GM19452 (cell line): ENCODE data around the gene WDR43.
"Not testable (repeated sequence)": the region's sequence is repeated elsewhere in the genome, so short reads cannot be mapped to it uniquely, and the experiment has no call there.

Experiments
- ATAC-seq: cut with Tn5 transposase; IDR thresholded peaks from one replicate; pipeline ENCODE4 v1.9.1; 2021; ENCODE audit not compliant: unreplicated experiment

Gene WDR43

DNA sequence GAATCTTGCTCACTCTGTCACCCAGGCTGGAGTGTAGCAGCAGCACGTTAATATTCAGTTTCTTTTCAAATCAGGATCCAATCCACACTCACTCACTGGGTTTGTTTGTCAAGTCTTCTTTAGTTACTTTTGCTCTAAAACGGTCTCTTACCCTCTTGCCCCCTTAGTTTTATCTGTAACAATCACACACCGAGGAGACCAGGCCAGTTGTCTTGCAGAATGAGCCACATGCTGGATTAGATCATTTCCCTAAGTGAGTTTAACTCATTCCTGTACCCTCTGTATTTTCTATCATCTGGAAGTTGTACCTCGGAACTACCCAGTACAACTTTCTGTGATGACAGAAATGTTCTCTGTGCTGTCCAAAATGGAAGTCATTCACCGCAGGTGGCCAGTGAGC lies 65.9 kb downstream of the WDR43 start:
- no peak for ATAC-seq

DNA sequence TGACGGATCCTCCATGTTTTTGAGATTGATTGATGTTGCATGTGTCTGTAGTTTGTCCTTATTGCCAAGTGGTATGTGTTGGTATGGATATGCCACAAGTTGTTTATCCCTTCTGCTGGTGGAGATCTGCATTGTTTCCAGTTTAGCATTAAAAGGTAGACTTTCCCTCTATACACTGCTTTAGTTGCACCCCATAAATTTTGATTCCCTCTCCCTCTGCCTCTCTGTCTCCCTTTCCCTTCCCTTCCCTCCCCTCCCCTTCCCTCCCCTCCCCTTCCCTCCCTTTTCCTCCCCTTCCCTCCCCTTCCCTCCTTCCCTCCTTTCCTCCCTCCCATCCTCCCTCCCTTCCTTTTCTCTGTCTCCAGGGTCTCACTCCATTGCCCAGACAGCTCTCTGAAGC lies 68.0 kb downstream of the WDR43 start:
- ATAC-seq: no peak

DNA sequence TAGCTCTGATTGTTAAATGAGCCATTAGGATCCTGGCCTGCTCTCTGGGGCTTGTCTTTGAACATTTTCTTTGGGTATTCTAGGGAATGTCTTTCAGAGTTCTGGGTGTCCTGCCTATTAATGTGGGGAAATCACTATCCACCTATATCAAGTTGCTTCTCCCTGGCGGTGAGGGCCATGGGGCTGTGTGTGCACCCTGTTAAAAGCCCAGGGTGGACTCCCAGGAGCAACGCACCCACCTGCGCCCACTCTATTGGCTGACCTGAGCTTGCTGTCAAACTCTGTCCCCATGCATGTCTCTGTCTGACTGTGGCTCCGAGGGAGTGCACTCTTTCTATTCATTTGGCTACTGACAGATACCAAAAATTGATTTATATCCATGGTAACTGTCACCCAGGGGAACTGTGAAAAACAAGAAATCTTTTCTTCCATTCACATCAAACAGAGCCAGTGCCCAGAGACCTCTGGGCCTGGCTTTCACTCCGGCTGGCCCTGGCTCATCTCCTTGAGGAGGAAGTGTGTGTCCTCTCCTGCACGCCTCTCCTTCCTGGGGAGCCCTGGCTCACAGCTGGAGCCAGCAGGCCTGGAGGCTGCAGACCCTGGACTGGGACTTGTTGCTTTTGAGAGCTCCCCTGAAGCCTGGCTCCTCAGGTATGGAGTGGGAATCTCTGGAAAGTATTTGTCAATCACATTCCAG lies 76.1 kb downstream of the WDR43 start:
- no peak for ATAC-seq

DNA sequence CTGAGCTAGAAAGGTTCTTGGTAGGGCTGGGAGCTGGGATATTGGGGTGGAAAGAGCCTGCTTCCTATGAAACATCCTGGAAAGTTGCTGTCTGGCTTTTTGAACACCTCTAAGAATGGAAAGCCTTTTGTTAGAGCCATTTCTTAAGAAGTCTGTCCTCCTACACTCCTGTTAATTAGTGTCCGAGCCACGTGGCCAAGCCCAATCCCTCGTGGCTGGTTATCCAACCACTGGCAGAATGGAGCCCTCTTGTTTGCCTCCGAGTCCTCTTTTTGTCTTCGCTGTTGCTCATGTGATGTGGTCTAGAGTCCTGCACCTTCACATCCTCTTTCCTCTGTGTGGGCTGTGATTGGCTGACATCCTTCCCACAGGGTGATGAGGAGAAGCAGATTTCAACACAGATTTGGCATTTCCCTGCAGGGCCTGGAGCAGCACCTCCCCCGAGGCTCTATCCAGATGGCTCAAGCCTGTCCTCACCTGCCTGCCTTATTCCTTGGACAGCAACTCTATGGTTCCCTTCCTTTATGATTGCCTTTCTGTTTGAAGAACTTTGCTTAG lies 78.4 kb downstream of the WDR43 start:
- no peak for ATAC-seq

DNA sequence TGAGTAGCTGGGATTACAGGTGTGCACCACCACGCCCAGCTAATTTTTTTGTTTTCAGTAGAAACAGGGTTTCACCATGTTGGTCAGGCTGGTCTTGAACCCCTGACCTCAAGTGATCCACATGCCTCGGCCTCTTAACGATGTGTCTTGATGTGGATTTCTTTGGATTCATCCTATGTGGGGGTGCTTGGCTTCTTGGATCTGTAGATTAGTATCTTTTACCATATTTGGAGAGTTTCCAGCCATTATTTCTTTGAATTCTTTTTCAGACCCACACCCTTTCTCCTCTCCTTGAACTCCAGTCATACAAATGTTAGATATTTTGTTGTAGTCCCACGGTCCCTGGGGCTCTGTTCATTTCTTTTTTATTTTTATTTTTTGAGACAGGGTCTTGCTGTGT lies 79.8 kb downstream of the WDR43 start:
- ATAC-seq: no peak

DNA sequence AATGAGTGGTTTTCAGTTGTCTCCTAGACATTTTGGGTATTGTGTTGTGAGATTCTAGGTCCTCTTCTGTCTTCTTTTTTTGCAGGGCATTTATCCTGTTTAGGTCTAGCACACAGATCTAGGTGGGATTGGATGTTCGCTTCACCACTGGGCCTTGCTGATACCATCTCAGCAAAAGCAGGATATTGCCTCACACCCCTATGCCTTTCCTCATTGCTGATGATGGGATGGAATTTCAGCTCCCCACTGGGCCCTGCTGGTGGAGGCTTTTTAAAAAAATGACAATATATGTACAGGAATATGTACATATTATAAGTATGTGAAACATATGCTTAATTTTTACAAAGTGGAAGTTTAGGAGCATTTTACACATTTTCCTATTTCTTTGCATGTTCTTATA lies 81.2 kb downstream of the WDR43 start:
- ATAC-seq: no peak

DNA sequence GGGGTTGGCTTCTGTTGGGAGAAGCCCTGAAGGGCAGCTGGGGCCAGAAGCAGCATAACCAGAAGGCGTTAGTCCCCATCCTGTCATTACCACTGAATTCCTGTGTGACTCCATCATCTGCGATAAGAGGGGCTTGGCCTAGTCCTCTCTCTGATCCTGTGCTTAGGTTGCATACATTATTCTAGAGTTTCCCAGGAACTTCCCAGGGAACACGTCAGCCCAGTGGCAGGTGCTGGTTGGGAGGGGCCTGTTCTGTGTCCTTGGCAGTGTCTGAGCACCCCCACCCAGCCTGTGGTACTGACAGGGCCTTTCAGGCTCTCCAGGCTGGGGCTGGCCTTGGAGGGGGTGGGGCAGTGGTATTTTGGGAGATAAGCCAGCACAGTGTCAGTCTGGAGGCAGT lies 82.1 kb downstream of the WDR43 start:
- no peak for ATAC-seq

DNA sequence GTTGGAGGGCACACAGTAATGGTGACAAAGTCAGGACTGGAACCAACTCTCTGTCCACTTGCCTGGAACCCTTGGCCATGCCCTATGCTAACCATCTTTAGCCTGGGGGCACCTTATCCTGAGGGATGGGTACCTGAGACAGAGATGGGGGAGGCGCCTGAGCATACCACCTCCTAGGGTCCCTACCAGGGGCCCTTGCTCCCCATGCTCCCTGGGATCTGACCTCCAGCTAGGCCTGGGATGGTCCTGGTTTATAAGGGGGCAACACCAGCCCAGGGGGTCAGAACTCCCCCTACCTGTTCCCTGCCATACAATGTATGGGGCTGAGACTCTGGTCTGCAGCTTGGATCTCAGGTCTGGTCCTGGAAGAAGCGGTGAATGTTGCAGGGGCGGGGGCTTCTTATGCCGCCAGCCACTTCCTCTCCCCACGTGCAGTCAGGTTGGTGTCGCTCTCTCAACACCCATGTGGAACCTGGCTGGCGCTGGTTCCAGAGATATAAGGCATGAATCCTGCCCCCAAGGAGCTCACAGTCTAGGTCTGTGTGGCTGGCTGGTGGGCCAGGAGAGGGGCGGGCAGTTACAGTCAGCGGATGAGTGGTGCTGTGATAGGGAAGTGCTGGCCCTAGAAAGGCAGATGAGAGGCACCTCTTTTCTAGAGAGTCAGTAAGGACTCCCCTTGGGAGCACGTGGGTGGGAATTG lies 82.9 kb downstream of the WDR43 start:
- no peak for ATAC-seq

DNA sequence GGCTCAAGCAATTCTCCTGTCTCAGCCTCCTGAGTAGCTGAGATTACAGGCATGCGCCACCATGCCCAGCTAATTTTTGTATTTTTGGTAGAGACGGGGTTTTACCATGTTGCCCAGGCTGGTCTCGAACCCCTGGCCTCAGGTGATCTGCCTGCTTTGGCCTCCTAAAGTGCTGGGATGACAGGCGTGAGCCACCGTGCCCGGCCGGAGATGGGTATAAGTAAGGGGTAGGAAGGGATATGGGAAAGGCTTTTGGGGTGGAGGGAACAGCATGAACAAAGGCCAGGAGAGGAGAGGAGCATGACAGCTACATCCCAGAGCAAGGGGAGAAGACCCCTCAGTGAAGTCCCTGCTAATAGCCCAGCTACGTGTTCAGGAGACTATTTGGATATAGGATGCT lies 83.5 kb downstream of the WDR43 start:
- ATAC-seq: not testable (repeated sequence)

DNA sequence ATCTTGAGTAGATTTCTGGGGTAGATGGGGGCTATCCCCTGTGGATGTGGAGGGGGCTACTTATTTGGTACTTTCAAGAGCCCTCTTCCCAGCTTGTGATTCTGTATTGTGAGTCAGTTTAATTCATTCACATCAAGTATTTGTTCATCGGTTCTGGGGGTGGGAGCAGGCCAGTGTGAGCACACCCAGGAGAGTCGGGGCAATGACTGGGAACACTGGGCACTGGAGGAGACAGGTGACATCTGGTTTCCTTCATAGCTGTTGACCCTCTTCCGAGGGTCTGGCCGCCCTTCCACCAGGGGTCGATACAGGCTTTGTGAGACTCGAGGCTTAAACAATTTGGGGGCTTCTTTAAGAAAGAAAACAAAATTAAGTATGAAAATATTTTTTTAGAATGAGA lies 84.1 kb downstream of the WDR43 start:
- ATAC-seq: no peak

DNA sequence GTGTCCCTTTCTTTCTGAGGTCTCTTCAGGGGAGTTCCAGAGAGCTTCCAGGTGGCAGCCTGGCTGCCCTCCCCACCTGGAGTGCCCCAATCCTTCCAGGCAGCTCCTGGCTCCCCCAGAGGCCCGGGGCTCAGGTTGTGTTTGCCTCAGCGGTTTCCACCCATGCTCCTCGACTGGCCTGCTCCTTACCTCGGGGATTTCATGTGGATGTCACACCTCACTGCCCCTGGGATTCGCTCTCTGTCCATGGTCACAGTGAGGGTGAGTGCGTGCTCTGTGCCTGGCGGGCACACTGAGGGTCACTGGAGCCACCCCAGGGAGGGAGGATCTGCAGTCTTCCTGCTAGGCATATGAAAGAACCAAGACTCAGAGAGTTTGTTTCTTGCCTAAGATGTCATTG lies 84.6 kb downstream of the WDR43 start:
- ATAC-seq: no peak

DNA sequence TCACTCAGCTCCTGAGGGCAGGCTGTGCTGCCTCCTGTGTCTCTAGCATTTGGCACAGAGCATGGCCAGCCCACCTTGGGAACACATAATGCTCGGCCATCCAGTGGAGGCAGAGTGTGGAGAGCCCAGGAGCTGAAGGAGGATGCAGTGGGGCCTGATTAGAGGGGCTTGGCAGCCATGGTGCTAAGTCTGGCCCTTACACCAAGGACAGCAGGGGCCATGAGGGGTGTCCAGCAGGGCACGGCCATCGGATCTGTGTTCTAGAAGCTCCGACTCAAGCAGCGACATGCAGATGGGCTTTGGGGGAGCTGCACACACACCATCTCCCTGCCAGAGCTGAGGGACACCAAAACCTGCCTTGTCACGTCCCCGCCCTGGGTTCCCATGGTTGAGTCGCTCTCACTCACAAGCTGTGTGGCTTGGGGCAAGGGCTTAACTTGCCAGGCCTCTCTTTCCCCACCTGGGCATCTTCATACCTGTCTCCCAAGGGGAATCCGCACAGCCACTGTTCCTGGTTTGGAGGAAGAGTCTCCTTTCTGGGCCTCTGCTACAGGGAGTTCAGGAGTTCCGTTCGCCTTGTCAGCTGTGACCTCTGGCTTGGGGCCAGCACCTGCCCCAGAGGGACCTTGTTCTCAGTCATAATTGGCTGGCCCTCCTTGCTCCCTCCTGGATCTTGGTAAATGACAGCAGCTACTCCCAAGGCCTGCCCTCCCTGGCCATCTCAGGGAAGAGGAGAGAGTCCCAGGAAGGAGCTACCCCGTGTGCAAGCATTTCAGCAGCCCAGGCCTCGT lies 85.3 kb downstream of the WDR43 start:
- ATAC-seq: no peak

DNA sequence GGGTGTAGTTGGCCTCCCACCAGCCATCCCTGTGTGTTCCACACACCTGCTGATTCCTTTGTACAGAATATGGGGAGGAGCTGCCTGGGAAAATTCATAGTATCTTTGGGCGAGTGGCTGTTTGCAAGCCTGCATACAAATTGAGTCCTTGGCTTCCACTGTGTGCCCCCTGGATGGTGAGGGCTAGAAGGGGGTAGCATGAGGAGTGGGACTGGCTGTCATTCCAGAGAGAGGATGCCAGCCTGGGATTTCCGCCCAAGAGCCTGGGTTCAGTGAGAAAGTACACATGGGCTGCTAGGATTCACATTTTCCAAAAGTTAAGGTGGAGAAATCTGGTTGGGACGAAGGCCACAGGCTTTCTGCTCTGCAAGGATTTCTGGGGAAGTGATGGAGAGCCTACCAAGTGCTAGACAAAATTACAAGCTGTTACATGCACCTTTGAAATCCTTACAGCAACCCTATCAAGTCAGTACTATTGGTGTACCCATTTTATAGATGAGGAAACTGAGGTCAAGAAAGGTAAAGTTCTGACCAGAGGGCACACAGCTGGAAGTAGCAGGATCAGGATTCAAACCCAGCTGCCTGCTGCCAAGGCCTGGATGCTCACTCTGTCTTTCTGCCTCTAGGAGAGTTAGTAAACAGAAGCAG lies 86.0 kb downstream of the WDR43 start:
- ATAC-seq: no peak

DNA sequence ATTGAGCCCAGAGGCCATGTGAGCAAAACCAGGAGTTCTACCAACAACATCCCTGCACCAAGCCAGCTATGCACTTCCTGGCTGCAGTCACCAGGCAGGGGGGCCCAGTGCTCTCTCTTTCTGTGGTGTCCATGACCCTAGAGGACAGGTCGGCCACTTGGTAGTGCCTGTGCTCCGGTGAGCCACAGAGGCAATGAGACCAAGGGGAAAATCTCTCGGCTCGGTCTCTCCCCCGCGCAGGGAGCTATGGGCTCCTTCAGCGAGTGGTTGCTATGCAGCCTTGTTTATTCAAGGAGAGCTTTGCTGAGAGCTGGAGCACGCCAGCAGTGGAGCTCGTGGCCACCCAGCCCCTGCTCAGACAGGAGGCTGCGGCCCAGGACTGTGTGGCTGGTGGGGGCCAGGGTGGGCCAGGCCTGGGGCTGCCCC lies 86.6 kb downstream of the WDR43 start, which contains the start of gene TOGARAM2:
TSS of gene TOGARAM2 (plus strand) at position 283 of the 426 bp plus-strand sequence. CDS start 13,537 bp downstream, outside the sequence.
- no peak for ATAC-seq

DNA sequence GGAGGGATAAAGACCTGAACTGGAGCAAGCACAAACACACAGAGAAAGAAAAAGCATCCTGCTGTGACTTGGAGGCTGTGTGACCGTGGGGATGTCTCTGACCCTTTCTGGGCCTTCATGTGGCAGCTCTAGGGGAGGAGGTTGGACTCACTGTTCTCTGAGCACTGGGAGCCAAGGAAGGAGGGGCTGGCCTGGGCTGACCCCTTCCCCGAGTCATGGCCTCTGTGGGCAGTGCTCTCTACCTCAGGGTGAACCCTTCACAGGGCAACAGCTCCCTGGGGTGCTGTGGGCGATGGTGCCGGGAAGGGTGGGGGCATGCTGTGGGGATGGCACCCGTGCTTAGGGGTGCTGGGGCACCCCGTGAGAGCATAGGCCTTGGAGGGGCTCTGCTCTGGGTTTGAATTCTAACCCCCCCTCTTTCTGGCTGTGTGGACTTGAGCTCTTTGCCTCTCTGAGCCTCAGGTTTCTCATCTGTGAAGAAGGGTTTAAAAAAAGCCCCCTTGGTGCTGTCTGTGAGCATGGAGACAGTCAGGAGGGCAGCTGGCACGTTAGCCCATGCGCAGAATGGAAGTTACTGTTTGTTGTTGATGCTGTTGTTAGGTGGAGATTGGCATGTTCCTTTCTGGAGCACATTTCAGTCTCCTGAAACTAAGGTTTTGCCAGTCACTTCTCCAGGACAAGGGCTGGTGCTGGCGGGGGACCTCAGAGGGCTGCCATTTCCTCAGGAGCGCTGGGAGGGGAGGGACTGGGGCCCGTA lies 87.3 kb downstream of the WDR43 start:
- no peak for ATAC-seq

DNA sequence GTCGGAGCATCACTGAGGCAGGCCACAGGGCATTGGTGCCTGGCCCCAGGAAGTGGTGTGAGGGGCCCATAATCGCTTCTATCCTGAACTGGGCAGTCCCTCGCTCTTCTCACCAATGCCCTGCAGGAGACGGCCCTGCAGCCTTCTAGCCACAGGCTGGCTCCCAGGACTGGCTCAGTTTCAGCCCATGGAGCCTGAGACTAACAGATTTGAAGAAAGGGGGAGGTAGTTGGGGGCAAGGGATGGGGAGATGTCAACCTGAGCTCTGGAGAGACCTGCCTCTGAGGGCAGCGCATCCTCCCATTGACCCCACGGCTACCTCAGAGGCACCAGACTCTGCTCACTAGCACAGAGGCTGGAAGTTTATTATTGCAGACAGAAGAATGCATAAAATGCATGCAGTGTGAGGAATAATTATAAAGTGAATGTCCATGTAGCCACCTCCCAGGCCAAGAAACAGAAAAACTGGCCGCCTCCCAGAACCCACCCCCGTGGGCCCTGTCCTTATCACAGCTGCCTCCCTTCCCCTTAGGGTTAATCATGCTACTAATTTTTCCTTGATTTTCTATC lies 88.0 kb downstream of the WDR43 start:
- no peak for ATAC-seq

DNA sequence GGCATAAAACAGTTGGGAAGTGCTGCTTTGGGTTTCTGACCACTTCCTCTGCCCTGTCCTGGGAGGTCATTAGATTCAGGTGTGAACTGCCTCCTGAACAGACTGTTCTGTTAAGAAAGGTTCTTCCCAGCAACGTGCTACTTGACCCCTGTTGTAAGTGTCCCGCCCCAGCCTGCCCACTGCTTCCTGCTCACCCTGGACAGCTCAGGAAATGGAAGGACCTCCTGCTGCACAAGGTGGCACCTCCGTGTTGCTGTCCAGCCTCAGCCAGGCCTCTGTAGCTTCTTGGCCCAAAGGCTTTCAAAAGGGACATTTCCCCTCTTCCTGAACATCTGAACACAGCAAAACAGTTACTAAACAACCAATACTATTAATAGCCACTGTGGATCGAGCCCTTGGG lies 92.0 kb downstream of the WDR43 start:
- no peak for ATAC-seq

DNA sequence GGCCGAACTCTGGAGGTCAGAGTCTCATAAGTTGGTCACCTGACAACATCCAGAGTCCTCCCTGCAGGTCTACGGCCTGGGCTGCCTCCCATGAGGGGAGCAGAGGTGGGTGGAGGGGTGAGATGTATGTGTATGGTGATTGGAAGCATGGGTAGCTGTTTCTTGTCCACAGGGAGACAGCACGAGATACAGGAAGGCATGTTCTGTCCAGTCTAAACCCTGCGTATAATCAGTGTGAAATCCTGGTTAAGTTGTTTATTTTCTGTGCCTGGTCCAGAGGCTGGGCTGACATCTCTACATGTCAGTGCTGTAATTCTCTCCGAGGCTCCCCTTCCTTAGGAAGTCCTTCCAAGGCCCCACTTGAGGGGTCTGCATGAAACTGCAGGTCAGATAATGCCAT lies 95.5 kb downstream of the WDR43 start:
- no peak for ATAC-seq

DNA sequence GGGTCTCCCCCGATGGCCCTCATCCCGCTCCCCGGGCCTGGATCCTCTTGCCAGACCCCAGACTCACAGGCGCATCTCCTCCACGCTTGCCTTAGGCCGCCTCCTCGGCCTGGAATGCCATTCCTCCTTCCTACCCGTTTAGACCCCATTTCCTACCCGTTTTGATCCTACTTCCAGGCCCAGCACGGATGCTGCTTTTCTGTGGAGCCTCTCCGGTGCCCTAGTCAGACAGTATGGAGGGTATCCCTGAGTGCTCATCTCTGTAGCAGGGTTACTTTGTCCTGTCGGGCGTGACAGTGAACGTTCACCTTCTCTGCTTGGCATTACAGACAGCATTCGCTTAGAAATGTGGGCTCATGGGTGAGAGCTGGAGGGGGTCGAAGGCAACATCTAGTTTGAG lies 96.0 kb downstream of the WDR43 start:
- no peak for ATAC-seq

DNA sequence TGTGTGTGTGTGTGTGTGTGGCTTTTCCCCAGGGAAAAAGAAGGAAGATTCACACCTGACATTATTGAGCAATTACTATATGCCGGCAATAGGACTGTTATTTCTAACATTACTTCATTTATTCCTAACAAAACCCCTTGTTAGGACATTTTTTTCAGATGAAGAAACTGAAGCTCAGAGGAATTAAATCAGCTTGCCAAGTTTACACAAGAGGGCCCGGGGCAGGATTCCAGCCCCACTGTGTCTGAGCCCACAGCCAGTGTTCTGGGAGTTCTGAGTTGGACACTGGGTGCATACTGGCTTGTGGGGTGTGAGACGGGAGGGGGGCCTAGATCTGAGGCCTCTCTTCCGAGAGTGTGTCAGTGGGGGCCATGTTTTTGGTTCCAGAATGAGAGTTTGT lies 96.6 kb downstream of the WDR43 start:
- ATAC-seq: no peak
